Endometrial microvascular endothelial cells (primary cell): Measurements from ENCODE around the gene ZNF593OS. TPM values are rescaled to one million over a fixed set of nuclear protein-coding genes. Genes with fewer than 3 reads are reported as not detected.

ENCODE experiments used
- in situ Hi-C: cut with HindIII; loops from 2 replicates; pipeline ENCODE4 v1.10.0; 2017; ENCODE audit warnings: low sequenced_read_pairs, low pct_unique_long_range_greater_than_20kb; ENCODE audit errors: inconsistent ontology term
- total RNA-seq: library from RNA; depleted of rRNA; stranded (reverse); fragments of >200 nt; gene quantifications from one replicate; pipeline ENCODE4 v1.2.3, GENCODE V29; 2015; ENCODE audit errors: inconsistent ontology term

ZNF593OS gene
- total RNA-seq, 1 donor from 2014 or later, result not detected

DNA sequence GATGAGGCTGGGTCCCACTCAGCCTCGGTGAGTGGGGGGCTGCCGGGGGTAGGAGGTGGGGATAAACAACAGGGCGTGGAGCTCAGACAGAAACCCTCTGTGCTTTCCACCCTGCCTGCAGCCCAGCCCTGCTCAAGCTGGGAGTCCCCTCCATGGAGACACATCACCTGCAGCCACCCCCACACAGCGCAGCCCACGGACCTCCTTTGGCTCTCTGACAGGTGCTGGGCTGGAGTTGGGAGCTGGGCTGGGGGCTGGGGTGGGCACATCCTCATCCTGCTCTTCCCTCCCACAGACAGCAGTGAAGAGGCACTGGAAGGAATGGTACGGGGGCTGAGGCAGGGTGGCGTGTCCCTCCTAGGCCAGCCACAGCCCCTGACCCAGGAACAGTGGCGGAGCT is 16.8 kb upstream of the ZNF593OS start:
- in situ Hi-C loops, result no loop called here

DNA sequence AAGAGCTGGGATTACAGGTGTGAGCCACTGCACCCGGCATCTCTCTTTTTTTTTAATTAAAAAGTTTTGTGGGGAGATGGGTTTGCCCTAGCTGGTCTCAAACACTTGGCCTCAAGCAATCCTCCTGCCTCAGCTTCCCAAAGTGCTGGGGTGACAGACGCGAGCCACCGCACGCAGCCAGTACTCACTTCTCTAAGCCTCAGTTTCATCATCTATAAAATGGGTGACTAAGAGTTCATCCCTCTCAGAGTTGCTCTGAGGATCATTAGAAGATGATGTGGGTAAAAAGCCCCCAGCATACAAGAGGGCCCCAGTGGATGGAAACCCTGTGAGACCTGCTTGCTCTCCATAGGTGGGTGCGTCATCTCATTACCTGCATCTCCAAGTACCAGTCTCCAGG is 16.2 kb upstream of the ZNF593OS start:
- in situ Hi-C loops, result no loop called here

DNA sequence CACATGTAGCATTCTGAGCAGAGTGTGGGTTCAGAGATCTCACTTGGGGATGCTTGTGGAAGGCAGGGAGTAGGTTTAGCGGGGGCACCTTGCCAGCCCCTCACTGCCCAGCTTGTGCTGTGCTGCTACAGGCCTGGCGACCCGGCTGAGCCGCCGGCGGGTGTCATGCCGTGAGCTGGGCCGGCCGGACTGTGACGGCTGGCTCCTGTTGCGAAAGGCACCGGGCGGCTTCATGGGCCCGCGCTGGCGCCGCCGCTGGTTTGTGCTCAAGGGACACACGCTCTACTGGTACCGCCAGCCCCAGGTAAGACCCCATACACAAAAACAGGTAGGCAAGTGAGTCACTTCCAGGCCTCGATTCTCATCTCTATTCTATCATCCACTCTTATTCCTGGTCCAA is 13.3 kb upstream of the ZNF593OS start:
- in situ Hi-C loops, result no loop called here

DNA sequence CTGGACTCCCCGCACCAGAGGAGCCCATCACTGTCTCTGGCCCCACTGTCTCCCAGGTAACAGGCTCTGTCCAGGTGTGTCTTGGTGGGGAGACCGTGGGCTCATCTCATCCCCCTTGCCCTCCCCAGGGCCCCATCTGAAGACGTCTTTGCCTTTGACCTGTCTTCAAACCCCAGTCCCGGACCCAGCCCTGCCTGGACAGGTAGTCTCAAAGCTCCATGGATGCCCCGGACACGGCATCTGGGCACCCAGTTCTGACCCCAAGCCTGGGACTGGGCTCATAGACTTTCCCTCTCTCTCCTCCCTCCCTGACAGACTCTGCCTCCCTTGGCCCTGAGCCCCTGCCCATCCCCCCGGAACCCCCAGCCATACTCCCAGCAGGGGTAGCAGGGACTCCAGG is 12.5 kb upstream of the ZNF593OS start:
- in situ Hi-C loops, result no loop called here

DNA sequence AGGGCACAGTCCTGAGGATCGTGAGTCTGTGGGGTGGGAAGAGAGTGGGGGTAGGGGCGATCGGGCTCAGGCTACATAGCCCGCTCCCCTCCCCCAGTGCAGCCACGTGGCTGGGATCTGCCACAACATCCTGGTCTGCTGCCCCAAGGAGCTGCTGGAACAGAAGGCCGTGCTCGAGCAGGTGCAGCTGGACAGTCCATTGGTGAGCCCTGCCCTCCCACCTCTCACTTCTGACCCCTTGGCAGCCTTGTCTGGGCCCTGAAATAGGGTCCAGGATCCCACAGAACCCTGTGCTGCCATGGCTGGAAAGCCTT is 10.7 kb upstream of the ZNF593OS start:
- in situ Hi-C loops, result no loop called here

DNA sequence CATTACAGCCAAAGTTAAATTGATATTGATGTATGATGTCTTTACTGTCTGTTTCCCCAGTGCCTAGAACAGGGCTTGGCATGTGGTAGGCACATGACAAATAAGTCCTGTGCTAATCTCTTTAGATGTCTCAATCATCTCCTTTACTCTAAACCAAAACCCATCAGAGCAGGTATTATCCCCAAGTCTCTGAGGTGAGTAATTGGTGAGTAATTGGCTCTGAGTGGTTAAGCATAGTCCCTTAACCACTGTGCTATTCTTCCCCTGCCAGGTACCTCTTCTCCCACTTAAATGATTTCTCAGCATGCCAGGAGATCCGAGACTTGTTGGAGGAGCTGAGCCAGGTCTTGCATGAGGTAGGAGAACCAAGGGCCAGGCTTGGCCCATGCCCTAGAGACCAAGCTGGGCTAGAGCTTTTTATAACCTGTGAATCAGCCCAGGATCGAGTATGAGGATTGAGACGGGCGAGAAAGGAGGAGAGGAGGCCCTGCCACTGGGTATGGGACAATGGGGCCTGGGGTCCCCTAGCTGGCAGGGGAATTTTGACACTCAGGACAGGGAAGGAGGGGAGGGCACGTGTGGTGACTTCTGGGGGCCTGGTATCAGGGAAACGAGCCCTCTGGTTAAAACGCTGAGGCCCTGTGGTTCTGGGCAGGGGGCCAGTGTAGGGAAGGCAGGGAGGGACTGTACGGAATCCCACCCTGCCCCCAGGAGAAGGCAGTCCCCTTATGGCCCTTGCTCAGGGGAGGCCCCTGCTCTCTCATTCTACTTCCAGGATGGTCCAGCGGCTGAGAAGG is 10.2 kb upstream of the ZNF593OS start:
- in situ Hi-C loops, result no loop called here

DNA sequence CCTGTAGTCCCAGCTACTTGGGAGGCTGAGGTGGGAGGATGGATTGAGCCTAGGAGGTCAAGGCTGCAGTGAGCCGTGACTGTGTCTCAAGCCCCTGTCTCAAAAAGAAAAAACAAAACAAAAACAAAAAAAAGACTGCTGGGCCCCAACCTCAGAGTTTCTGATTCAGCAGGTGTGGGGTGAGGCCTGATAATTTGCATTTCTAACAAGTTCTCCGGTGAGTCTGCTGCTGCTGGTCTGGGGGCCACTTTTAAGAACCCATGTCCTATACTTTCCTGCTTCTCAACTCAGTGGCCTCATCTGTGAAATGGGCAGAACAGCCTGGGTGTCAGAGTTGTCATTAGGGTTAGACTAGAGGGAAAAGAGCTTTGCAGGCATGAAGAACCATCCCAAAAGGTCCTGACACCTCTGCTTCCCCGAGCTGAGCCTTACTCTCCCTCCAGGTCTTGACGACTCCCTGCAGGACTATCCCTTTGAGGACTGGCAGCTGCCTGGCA is 8.4 kb upstream of the ZNF593OS start:
- in situ Hi-C loops, result no loop called here

DNA sequence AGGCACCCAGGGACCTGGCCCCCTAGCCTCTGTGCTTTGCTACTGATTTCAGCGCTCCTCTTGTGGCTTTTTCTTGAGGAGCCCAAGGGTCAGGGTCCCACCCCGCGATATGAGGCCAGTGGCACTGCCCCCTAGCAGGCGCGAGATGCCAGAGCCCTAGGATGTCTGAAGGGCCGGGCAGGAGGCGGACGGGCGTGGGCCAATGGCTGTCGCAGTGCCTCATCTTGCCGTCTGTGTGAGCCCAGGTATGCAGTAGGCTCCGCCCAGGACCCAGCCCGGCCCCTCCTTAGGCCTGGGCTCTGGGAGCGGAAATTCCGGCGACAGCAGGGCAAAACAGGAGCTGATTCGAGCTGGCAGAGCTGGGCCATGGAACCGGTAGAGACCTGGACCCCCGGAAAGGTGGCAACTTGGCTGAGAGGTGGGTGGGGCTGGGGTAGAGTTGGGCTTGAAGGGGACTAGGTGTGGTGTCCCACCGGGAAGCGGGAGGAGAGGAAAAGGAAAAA is 5.6 kb upstream of the ZNF593OS start, which contains the start of gene CNKSR1:
Gene CNKSR1 (plus strand): TSS at position 310 of the 503 bp plus-strand sequence. CDS start 57 bp downstream, at position 367.
- in situ Hi-C loops, result no loop called here

DNA sequence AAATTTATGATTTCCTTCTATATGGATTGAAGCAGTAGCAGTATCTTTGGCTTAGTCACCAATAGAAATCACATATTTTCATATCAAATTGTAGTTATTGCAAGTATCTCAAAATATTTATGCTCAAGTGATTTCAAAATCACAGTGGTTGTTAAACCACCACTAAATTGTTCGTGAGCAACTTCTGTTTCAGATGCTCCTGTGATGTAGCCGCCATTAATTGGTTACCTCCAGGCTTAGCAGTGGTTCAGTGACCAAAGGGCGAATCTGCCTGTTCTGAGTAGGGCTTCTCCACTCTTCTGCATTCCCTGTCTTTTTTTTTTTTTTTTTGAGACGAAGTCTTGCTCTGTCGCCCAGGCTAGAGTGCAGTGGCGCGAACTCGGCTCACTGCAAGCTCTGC is 3.7 kb upstream of the ZNF593OS start:
- in situ Hi-C loops, result no loop called here

DNA sequence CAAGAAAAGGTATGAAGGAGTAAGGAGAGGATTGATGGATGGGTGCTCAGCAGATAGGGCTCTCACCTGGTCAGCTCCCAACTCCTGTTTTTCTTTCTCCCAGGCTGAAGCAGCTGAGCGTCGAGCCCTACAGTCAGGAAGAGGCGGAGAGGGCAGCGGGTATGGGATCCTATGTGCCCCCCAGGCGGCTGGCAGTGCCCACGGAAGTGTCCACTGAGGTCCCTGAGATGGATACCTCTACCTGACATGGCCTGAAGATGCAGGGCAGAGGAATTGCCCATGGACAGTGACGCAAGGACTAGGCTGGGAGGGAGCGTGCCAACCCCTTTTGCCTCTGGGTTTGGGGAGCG is 1.2 kb downstream of the ZNF593OS start:
- in situ Hi-C loops, result no loop called here

DNA sequence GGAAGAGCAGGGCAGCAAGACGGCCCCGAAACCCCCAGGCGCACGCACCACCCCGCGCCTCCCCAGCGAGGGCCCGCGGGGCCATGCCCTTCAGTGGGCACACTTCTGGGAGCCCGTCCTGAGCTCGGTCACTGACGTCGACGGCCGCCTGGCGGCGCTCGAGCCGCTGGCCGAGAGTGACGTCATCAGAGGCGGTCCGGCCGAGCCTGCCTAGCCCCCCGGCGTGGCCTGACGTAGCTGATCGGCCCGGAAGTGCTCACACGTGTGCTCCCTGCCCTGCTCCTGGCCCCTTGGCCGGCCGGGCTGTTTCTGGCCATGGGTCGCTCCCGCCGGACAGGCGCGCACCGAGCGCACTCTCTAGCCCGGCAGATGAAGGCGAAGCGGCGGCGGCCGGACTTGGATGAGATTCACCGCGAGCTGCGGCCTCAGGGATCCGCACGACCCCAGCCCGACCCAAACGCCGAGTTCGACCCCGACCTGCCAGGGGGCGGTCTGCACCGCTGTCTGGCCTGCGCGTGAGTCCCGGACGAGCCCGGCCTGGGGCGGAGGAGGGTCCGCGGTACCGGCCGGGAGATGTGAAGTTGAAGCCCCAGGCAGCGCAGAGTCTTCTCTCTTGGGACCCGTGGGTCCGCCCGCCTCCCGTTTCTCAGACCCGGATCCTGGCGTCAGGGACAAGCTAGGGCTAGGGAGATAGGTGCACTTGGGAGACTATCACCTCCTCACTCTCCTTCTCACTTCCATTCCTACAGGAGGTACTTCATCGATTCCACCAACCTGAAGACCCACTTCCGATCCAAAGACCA is 1.8 kb downstream of the ZNF593OS start, which contains the start of gene ZNF593:
Gene ZNF593 (plus strand): TSS at position 240 of the 803 bp plus-strand sequence. CDS start 76 bp downstream, at position 316.
- in situ Hi-C loops, result no loop called here

DNA sequence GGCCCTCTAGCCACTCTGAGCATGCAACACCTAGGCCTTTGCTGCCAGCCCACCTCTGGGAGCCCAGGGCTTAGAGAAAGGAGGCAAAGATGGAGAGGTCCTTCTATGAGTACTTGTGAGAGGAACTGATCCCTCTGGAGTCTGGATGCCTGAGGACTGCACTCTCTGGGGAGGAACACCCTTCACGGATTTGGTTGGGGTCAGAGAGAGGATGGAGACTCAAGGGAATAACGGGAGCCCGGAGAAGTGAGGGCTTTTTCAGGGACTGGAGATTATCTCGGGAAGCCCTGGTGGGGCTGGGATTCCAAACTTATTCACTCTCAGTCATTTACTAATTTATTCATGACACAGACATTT is 2.5 kb downstream of the ZNF593OS start:
- in situ Hi-C loops, result no loop called here

DNA sequence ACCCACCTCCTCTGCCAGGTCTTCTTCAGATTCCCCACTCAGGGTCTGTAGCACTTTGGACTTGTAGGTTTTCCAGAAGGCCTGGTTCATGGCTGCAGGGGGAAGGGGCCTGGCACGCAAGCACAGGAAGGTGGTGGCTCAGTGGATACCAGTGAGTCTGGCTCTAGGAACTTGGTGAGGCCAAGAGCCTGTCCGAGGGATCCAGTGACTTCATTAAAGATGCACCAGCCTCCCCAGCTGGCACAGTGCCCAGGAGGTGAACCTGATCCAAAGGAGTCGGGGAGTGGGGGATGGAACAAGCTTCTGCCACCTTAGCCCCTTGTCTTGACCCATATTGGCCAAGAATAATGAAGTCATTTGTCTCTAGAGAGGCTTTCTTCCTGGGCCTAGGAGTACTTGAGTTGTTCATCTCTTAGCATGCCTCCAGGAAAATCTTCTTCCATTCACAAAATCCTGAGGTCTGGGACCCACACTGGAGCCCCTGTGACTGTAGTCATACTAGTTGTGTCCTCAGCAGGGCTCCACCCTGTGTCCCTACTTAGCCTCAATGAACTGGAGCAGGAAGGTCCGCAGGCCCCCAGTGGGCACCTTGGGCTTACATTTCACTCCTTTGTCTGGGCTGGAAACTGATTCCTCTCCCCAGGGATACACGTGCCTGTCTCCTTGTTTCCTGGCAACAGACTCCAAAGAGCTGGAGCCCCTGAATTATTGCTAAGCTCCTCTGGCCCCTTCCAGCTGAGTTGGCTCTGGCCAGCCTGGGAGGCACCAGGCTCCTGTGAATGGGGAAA is 3.0 kb downstream of the ZNF593OS start, which contains the start of gene C1orf232:
Gene C1orf232 (minus strand): TSS at position 554 of the 788 bp plus-strand sequence. CDS start 464 bp downstream, at position 90.
- in situ Hi-C loops, result no loop called here

DNA sequence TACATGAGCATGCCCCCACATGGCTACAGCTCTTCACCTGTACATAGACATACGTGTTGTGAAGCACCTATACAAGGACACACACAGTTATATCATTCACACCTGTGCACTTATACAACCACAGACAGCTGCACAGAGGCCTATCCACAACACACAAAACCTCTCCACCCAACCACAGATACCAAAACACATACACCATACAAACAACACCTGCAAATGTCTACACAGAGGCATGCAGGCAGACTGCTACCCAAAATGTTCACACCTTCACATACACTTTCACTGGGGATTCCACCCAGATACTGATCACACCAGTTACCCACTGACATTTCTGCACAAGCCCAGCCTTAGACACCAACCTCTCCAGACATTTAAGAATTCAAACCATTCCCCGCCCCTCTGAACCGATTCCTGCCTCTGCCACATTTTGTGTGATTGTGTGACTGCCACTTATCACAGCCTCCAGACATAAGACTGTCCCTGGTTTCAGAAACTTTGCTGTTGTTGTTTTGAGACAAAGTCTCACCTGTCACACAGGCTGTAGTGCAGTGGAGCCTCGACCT is 4.8 kb downstream of the ZNF593OS start:
- in situ Hi-C loops, result no loop called here

DNA sequence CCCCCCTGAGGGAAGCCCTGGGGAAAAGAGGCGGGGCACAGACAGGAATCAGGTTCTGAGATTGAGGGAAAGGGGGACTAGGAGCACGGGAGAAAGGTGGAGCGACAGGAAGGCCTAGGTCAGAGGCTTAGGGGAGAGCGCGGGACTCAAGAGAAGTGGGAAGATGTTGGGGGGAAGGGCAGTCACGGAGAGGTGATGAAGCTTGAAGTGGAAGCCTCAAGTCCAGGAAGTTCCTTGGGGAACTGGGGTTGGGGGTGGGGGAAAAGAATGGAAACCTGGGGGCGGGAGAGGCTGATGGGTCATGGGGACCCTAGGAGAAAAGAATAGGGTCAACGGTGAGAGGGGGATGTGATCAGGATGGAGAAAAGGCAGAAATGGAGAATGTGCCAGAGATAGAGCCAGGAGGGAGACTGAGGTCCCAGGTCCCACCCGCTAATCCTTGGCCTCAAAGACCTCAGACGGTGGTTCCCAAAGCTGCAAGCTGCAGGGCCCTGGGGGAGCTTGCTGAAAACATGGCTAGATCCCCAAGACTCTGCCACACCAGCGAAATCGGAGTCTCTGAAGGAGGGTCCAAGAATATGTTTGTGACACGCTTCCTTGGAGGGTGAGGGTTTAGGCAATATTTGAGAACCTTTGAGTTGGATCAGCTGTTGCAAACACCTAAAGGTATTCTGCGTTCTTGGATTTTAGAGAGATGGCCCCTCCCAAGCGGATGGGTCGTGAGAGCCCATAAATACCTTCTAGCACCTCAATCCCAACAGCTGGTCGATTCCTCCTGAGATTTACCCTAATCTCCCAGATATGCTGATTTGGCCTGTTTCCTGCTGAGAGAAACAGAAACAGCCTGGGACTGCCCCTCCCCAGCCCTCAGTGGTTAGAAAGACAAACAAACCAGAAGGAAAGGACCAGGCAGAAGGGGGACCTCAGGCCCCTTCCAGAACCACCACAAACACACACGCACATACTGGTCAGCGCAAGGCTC is 6.5 kb downstream of the ZNF593OS start:
- in situ Hi-C loops, result no loop called here

DNA sequence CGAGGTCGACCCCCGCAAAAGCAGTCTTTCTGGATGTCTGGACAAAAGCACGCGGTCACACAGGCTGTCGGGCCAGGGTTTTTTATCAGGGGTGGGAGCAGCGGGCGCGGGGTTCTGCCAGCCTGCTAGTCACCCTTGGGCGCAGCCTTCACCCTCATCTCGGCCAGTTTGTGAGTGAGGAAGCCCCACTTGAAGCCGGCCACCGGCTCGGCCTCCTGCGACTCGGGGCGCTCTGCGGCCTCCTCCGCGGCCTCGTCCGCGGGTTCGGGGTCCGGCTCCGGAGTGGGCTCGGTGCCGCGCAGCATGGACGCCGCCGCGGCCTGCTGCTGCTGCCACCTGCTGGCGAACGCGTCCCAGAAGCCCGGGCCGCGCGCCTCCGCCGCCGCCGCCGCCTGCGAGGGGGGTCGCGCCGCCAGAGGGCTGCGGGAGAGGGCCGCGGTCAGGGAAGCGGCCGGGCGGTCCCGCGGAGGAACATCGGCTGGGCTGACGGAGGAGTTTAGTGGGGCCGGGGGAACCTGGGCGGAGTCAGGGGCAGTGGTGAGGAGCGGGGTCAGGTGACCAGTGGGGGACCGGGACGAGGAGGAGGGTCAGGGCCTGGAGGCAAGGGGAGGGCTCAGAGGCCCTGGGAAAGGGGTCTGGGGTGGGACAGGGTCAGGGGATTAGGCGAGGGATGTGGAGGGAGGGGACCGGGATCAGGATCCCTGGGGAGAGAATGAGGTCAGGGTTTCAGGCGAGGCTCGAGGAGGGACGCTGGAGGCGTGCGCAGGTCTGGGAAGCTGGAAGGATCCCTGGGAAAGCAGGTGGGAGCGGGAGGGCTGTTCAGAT is 7.4 kb downstream of the ZNF593OS start:
- in situ Hi-C loops, result no loop called here

DNA sequence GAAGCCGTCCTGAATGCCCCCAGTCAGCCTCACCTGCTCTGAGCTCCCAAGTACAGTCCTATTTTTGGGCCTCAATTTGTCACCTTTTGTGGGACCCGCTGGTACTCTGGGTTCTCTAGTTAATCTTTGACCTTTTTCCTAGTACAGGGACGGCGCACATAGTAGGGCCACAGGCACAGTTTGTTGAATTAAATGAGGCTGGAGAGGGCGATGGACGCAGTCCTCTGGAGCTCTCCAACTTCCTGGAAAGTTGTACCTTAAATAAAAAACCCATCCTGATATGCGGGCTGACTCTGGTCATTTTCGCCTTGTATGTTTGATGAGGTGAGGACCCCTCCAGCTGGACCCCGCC is 8.0 kb downstream of the ZNF593OS start:
- in situ Hi-C loops, result no loop called here
